Epithelial cell of prostate (primary cell): ENCODE measurements around the gene CREG2.
A peak's percentile ranks its signal among the peaks of the same experiment; 100 is the strongest.
"Not testable (repeated sequence)": the region's sequence is repeated elsewhere in the genome, so short reads cannot be mapped to it uniquely, and the experiment has no call there.

Experiments
- DNase-seq: peaks from one replicate; pipeline ENCODE4 v3.0.0-alpha.2; 2011; ENCODE audit warnings: low read depth, low spot score
- H3K27ac ChIP-seq: fragments of 450-650 bp; 2 replicates; pipeline ENCODE4 v1.5.1; 2017; ENCODE audit warnings: mild to moderate bottlenecking

CREG2 gene

DNA sequence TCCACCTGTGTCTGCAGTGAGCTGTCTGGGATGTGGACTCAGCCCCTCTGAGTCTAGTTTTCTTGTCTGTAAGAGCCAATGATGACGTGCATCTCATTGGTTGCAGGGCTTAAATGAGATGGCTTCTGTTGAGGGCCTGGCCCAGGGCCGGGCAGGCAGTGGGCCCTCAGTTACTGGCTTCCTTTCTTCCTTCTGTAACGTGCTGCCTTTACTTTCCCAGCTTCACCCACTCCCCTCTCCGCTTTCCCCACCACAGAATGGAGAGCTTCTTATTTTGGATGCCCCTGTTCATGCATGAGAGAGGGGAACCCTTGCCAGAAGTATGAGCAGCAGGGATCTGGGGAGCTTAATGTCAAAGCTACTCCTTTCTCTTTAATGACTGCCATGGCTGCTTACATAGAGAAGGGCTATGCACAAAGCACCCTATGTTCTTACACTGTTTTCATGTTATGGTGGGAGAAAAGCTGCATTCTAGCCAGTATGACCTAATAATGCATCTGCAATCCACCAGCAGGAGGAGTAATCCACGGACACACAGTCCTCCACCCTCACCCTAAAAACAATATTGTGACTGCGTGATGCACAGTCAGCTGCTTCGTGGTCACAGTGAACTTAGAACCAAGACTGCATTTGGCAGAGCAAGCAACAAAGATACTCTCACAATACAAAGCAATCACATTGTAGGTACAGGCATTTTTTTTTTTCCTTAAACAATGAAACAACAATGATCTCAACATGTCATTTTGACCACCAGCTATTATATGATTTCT, 37.2 kb downstream of the CREG2 start:
- no peak for DNase-seq
- no peak overlapping the region for H3K27ac ChIP-seq

DNA sequence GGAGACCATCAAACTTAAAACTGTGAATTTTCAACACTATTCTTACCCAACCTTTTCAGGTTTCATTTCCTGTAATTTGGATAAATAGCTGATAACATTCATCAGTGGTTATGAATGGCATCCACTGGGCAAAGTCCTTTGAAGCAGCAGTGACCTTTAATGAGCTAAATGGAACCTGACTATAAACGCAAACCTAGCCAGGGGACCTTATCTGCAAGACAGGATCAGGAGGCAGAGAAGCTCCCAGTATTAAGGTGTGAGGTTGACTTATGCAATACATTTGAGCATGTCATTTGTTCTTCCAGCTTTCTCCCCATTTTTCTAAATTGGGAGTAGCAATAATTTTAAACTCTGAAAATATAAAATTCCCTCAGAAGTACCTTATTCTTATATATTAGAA, 38.4 kb downstream of the CREG2 start:
- H3K27ac ChIP-seq: no peak overlapping the region
- DNase-seq: no peak

DNA sequence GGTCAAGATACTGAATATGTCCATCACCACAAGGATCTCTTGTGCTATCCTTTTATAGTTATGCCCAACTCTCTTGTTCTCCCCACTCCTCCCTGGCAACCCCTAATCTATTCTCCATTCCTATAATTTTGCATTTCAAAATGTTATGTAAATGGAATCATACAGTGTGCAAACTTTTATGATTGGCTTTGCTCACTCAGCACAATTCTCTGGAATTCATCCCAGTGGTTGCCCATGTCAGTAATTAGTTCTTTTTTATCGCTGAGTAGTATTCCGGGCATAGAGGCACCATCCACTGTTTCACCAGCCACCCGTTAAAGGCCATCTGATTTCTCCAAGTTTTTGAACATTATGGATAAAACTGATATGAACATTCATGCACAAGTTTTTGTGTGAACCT, 40.4 kb downstream of the CREG2 start:
- no peak for DNase-seq
- no peak overlapping the region for H3K27ac ChIP-seq

DNA sequence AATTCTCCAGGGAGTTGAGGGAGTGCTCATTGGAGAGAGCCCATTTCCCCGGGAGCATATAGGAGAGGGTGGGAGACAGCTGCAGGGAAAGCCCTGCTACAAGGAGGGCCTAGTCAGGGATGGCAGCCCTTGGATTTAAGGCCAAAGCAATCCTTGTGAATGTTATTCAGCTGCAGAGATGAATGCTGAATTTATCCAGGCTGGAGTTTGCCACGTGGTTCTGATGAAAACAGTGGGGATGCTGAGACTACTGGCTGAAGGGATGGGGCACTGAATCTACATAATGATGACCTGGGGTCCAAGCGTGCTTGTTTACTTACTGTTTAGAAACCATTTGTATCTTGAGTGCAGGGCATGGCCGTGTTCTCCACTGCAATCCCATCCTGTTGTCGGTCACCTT, 43.2 kb downstream of the CREG2 start:
- DNase-seq: no peak
- H3K27ac ChIP-seq: no peak overlapping the region

DNA sequence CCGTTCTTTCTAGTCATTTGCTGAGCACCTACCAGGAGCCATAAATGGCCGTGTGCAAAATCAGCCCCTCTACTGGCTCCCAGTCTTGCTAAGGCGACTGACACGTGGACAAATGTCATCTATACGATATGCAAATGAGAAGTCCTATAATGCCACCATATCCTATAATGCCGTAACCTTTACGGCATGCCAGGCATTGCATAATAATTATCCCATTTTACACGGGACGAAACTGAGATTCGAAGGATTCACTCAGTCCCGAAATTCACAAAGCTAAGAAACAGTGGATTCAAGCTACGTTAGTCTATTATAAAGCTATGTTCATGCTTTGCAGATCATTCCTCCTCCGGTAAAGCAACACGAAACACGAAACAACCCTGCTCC, 44.7 kb downstream of the CREG2 start:
- no peak overlapping the region for H3K27ac ChIP-seq
- no peak for DNase-seq

DNA sequence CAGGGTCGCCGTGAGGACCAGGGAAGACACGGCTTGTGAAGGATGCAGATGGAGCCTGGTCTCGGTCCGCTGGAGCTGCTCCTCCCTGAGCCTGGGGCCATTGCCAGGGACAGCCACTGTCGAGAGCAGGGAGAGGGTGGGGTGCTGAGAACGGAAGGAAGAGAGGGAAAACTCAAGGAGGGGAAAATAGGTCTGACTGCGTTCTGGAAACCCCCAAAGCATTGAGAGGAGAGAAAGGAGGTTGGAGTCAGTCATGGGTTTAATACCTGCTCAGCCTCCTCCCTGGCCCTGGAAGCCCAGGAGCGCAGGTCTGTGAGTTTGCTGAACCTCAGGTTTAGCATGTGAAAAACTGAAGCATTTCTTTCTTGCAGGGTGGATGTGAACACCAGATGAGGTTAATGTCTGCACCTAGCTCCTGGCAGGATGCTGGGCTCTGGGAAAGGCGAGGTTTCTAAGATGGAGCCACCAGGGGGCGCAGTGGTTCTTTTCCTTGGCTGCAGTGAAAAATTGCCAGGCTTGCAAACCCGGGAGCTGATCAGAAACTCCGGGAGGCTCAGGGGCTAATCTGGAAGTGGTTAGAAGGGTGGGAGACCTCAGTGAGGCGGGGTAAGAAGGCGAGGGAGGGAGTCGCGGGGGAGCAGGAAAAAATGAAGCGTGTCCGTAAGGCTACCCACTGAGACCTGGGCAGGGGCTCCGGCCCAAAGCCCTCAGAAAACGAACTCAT, 45.2 kb downstream of the CREG2 start:
- DNase-seq: no peak
- H3K27ac ChIP-seq: no peak overlapping the region

DNA sequence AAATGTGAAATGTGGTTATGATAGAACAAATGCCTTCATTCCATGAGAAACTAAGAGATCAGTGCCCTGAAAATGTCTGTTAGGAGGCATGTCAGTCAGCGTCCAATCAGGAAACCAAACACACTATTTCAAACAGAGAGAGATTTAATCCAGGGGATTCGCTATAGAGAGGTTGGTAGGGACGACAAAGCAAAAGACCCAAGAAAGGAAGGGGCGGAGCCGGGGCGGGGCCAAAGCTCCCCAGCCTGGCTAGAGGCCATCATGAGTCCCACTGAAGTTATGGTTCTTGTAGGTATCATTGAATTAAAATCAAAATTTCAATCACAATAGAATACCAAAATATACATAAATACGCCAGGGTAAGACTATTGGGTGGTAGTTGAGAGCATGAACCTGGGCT, 45.9 kb downstream of the CREG2 start:
- H3K27ac ChIP-seq: no peak overlapping the region
- no peak for DNase-seq

DNA sequence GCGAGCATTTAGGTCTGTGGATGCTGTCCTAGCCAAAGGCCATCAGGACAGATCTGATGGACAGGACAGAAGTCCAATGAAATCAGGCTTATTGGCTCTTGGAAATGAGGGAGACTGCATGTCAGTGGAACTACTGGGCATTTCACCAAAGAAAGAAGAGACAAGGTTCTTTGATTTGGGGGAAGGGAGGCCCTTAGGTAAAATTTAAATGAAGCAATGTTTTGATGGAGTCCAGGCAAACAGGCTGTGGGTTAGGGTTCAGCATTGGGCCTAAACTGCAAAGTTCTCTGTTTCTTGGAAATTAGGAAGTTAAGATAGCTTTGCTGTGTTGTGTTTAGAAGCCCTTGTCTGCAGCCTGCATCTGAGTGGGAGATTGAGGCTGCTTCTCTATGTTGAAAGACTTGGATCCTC, 47.2 kb downstream of the CREG2 start:
- no peak overlapping the region for H3K27ac ChIP-seq
- DNase-seq: no peak

DNA sequence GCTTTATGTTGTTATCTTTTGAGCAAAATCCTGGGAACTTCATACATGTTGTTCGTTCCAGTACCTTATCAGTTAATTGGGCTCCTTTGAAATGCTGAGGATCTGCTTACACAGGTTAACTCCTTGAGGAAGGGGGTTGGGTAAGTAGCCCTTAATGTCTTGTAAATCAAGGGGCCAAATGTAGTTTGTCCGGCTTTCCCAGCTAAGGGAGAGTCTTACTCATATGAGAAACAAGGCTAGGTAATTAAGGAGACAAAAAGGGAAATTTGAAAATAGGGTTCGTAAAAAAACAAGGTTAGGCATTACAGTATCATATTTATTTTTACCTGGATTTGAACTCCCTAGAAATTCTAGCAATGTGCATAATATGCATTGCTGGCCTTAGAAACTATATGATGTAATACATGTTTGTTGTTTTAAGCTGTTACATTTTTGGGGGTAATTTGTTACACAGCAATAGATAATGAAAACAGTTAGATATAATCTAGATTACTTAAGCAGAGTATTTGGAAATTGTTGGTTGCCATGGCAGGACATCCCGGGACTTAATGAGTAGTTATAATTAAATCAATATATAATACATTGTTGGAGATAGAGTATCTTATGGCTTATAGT, 47.9 kb downstream of the CREG2 start:
- no peak overlapping the region for H3K27ac ChIP-seq
- DNase-seq: no peak

DNA sequence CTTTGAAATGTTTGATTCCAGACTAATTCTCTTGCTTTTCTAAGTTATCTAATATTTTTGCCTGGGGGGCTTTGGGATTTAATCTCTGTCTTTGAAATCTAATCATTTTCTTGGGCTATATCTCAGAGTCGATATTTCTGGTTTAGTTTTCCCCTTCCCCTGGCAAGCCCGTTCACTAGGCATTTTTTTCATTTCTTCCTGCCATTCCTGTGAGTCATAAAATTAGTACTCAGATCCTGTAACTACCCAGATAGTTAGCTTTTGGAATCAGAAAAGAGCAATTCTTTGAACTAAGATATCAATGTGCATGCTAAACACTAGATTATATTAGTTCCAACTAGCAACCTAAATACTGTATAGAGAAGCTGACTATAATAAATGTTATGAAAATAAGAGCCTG, 49.4 kb downstream of the CREG2 start:
- peak overlapping the region; percentile 20 for H3K27ac ChIP-seq

DNA sequence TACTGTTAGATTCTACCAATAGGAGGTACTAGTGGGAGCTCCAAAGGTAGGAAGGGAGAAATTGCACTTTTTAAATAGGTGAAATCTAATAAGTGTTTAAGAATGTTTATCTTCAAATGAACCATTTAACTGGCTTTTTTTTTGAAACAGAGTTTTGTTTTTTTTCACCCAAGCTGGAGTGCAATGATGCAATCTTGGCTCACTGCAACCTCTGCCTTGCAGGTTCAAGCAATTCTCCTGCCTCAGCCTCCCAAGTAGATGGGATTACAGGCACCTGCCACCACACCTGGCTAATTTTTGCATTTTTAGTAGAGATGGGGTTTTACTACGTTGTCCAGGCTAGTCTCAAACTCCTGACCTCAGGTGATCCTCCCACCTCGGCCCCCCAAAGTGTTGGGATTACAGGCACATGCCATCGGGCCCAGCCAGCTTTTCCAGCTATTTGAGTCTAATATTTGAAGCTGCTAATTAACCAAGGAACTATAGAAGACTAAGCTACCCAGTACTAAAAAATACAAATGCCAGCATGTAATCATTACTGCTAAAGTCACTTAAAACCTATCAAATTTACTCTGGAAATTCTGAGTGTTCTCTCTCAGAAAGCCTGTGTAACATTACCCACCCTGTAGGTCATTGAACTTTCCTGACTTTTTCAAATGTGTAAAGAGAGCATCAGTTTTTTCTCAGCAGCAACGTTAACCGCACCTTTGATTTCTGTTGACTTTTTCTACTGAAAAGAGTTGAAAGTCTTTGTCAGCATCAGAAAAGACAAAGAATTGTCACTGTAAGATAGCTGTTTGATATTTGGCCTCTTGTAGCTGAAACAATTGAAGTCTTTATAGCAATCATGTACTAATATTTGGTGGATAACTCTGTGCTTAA, 54.2 kb downstream of the CREG2 start:
- no peak for DNase-seq
- no peak overlapping the region for H3K27ac ChIP-seq

More for the DNA sequence above, 49.4 kb downstream of the CREG2 start:
- DNase-seq: no peak

DNA sequence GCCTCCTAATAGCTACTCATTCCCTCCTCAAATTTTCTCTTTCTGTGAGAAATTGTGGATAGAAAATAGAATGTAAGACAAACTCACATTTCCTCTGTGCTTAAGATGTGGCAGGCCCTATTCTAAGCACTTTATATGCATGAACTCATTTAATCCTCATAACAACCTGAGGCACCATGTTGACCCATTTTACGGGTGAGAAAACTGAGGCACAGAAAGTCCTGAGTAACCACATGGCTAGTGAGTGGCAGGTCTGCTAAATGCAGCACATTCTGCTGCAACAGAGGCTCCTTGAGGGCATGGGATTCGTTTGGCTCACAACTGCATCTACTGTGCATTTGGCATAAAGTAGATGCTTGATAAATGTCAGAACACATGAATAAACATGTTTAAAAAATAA, 56.1 kb downstream of the CREG2 start:
- peak overlapping the region; percentile 99 for H3K27ac ChIP-seq

DNA sequence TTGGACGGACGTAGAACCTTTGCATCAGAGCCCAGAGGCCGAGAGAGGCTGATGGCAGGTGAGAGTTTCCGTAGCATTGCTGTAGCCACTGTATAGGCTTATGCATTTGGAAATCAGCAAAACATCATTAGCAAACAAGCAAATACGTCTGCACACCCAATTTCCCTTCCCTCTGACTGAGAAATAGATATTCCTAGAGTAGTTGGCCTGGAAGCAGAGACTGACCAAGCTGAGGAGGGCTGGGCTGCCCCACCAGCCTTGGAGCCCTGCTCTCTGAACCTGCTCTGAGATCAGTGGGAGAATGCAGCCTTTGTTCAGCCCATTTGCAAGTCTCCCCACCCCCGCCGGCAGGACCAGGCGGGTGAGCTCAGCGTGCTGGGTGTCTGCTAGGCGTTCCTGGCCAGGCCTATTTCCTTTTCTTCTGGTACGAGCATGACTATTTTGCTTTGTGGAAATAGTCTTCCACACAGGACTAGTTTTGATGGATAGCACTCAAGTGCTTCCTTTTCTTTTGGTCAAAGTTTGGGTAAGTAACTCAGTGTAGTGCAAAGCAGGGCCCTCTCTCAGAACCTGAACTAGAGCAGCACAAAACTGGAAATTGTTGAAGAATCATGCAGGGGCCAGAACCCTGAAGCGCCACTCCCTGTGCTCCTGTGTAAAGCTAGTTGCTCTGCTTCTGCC, 56.9 kb downstream of the CREG2 start:
- H3K27ac ChIP-seq: peak overlapping the region; percentile 99
- no peak for DNase-seq

More for the DNA sequence above, 56.1 kb downstream of the CREG2 start:
- DNase-seq: no peak

DNA sequence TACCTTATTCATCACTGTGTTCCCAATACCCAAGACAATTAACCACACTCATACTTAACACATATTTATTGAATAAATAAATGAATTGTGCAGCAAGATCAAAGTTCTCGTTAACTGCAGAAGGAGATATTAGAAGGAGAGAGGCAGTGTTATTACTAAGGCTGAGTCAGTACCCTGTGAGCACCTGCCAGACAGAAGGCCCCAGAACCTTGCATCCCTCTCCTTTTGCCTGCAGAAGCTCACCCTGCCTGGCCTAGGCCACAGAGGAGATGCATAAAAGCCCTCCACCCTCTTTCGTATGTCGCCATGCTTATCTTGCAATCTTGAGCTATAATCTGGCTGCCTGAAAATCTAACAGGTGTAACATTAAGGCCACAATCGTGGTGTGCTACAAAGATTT, 58.3 kb downstream of the CREG2 start:
- DNase-seq: no peak
- peak overlapping the region; percentile 99 for H3K27ac ChIP-seq

DNA sequence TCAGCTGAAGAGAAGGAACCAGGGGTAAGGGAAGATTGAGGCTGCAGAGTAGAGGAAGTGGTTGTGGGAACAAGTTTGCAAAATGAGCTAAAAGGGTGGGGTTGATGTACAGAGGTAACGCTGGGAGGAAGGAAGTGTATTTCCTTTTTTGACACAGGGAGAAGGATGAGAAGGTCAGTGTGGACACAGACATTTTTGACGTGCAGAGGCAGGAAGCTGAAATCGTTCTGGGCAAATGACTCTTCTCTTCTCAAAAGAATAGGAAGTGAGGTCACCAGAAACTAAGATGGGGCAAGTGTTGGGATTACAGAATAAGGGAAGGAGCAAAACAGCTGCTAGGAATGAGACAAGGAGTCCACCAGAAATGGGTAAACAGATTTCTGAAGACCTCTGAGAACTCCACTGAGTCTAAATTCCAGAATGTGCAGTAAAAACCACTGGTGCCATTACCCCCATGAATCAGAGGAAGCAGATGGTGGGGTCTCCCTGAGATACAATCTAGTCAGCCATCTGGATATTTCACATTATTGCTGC, 58.8 kb downstream of the CREG2 start:
- DNase-seq: peak; percentile 80
- peak overlapping the region; percentile 99 for H3K27ac ChIP-seq

DNA sequence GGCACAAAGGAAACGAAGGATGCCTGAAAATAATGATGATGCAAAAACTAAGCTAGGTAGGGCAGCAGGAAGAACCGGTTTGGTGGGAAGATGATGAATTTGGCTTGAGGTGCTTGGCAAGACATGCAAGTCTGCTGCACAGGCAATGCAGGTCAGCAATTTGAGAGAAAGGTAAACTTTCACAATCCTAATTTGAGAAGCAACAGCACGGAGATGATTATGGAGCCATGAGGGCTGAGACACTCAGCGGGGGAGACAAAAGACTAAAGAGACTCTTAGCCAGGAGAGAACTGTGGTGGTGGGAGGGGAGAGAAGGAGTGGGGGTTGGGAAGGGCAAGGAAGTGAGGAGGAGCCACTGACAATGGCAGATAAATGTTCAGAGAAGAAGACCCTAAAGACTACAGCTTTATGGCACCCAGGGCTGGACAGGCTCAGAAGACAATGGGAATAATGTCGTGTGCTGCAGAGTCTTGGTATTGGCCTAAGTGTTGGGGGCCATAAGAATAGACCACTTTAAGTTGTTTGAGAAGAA, 59.4 kb downstream of the CREG2 start:
- peak; percentile 98 for DNase-seq
- peak overlapping the region; percentile 99 for H3K27ac ChIP-seq

DNA sequence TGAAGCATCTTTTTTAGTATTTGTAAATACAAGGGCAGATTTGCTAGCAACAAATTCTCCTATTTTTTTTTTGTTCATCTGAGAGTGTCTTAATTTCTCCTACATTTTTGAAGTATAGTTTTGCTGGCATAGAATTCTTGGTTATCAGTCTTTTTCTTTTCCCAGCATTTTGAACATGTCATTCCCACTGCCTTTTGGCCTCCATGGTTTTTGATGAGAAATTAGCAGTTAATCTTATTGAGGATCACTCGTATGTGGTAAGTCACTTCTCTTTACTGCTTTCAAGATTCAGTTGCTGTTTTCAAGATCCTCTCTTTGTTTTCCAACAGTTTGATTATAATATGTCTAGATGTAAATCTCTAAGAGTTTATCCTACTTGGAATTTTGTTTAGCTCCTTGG, 61.9 kb downstream of the CREG2 start:
- no peak for DNase-seq
- H3K27ac ChIP-seq: no peak overlapping the region

DNA sequence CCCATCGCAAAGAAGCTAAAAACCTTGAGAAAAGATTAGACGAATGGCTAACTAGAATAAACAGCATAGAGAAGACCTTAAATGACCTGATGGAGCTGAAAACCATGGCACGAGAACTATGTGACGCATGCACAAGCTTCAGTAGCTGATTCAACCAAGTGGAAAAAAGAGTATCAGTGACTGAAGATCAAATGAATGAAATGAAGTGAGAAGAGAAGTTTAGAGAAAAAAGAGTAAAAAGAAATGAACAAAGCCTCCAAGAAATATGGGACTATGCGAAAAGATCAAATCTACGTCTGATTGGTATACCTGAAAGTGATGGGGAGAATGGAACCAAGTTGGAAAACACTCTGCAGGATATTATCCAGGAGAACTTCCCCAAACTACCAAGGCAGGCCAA, 70.7 kb downstream of the CREG2 start:
- not testable (repeated sequence) for H3K27ac ChIP-seq, DNase-seq

DNA sequence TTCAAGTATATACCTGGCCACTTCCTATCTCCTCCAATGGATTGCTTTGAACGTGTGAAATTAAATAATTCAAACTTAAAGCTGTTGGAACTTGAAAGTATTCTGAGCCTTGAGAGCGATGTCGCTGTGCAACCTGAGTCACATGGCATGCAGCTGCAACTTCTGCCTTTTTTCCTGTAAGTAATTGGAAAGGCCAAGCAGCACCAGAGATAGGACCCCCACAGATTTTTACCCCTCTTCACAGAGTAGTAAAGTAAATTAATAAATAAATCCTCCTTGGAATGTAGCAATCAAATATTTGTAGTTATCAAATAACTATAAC, 75.6 kb downstream of the CREG2 start:
- no peak overlapping the region for H3K27ac ChIP-seq
- no peak for DNase-seq
